Stromal cell of bone marrow (primary cell): ENCODE results near the gene MAPK8IP3.
"Not testable (repeated sequence)": the region's sequence is repeated elsewhere in the genome, so short reads cannot be mapped to it uniquely, and the experiment has no call there.

ENCODE experiments used
- DNase-seq: peaks from one replicate; pipeline ENCODE4 v3.0.0-alpha.2; 2012; ENCODE audit warnings: low read depth

The MAPK8IP3 gene

GRCh38 chr16:1787322-1788094, 81.5 kb downstream of the MAPK8IP3 start:
- DNase-seq, result no peak

- no peak for DNase-seq
These were observed 82.2 kb downstream of the MAPK8IP3 start for GRCh38 chr16:1788095-1788707.

- no peak for DNase-seq
These were observed 82.7 kb downstream of the MAPK8IP3 start for GRCh38 chr16:1788708-1789100.

- no peak for DNase-seq
These were observed 83.6 kb downstream of the MAPK8IP3 start for GRCh38 chr16:1789643-1790045.

- DNase-seq, result no peak
These were observed 84.2 kb downstream of the MAPK8IP3 start for GRCh38 chr16:1790261-1790610.

GRCh38 chr16:1790611-1791255, 84.7 kb downstream of the MAPK8IP3 start:
- no peak for DNase-seq

- no peak for DNase-seq
These were observed 85.4 kb downstream of the MAPK8IP3 start for GRCh38 chr16:1791256-1791942.

- no peak for DNase-seq
These were observed 86.2 kb downstream of the MAPK8IP3 start for GRCh38 chr16:1791943-1792812.

- DNase-seq, result no peak
These were observed 87.0 kb downstream of the MAPK8IP3 start for GRCh38 chr16:1792836-1793577.

GRCh38 chr16:1793578-1794220, 87.7 kb downstream of the MAPK8IP3 start, which contains the start of gene IGFALS:
Gene IGFALS (minus strand): TSS chr16:1793705. CDS start chr16:1793652, 53 bp downstream.
- no peak for DNase-seq

- no peak for DNase-seq
These were observed 88.4 kb downstream of the MAPK8IP3 start for GRCh38 chr16:1794221-1794871.

GRCh38 chr16:1794908-1795666, 89.1 kb downstream of the MAPK8IP3 start:
- no peak for DNase-seq

GRCh38 chr16:1799263-1799662, 93.3 kb downstream of the MAPK8IP3 start:
- not testable (repeated sequence) for DNase-seq

- no peak for DNase-seq
These were observed 94.7 kb downstream of the MAPK8IP3 start for GRCh38 chr16:1800701-1801100.

GRCh38 chr16:1807626-1808025, 101.6 kb downstream of the MAPK8IP3 start:
- DNase-seq, result no peak

- DNase-seq, result no peak
These were observed 102.7 kb downstream of the MAPK8IP3 start for GRCh38 chr16:1808691-1809090.

- no peak for DNase-seq
These were observed 103.3 kb downstream of the MAPK8IP3 start for GRCh38 chr16:1809281-1809801.

GRCh38 chr16:1810106-1810505, 104.1 kb downstream of the MAPK8IP3 start:
- no peak for DNase-seq

- DNase-seq, result no peak
These were observed 104.5 kb downstream of the MAPK8IP3 start for GRCh38 chr16:1810536-1810935.
